DMS53 treated with DMSO at 0.1 percent for 48 hours (cell line): ENCODE results near the gene ST8SIA5.

Experiments
- DNase-seq: peaks from one replicate; lab custom pipeline; 2025; ENCODE audit not compliant: unreplicated experiment; lab: John Stamatoyannopoulos, UW

The ST8SIA5 gene

DNA sequence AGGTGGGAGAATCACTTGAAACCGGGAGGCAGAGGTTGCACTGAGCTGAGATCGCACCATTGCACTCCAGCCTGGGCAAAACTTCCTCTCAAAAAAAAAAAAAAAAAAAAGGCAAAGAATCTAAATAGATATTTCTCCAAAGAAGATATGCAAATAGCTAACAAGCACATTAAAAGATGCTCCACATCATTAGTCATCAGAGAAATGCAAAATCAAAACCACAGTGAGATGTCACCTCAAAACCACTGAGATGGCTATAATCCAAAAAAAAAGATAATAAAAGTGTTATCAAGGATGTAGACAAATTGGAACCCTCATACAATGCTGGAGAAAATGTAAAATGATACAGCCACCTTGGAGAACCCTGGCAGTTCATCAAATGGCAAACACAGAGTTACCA is 8.4 kb downstream of the ST8SIA5 start:
- DNase-seq = no peak

DNA sequence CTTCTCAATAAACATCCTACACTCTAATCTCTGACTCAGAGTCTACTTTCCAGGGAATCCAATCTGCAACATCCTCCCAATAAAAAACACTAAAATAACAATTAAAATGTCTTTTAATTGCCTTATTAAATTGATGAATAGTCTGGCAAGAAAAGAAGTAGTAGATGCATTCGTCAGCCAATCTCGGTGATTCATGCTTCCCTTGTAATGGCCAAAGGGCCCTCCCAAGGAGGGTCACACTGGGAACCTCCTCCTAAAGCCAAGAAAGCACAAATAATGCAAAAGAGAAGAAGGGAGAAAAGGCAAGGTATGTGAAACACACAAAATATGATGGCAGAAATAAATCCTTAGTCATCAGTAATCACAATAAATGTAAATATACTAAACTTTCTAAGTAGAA is 16.8 kb downstream of the ST8SIA5 start:
- no peak for DNase-seq

DNA sequence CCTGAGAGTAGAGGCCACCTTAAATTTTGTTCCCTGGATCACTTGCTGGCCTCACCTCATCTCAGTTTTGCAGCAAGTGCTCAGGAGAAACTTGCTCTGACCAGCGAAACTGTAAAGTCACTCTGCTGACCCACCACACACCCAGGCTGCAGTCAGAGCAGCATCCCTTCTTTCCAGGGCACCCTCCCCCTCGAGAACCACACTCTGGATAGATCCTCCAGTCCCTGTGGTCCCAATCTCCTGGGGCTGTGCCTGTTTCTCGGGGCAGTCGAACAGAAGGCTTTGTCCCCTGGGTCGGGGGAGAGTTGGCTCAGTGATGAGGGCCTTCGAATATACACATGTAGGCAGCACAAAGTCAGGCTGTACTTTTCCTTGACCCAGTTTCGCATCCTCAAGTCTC is 18.4 kb downstream of the ST8SIA5 start:
- DNase-seq = no peak

DNA sequence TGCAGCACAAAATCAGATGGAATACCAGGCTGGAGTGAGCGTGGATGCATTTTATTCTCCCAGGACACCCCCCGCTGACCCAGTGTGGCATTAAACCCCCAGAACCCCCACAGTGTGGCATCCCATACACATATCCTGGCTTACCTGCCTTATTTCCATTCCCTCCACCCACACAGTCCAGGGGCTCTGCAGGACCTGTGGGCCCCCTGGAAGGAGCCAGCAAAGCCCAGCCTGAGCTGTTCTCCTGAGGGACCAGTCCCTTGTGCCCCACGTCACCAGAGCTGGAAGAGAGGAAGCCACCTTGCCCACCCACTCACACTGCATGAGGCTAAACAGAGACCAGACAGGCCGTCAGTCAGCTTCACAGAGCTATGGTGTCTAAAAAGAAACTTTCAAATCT is 20.1 kb downstream of the ST8SIA5 start:
- no peak for DNase-seq

DNA sequence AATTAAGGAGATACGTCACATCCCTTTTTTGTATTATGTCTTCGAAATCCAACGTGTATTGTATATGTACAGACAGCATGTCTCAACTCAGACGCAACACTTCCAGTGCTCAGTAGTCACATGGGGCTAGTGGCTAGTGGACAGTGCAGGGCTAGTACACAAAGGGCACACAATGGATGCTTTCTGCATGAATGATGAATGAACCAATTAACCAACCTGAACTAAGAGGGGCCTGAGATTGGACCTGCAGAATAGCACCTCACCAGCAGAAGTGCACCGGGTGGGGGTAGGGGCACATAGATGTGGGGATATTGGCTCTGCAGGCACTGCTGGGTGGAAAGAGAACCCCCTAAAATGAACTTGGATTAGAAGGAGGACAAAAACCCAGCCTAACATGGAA is 20.7 kb downstream of the ST8SIA5 start:
- no peak for DNase-seq

DNA sequence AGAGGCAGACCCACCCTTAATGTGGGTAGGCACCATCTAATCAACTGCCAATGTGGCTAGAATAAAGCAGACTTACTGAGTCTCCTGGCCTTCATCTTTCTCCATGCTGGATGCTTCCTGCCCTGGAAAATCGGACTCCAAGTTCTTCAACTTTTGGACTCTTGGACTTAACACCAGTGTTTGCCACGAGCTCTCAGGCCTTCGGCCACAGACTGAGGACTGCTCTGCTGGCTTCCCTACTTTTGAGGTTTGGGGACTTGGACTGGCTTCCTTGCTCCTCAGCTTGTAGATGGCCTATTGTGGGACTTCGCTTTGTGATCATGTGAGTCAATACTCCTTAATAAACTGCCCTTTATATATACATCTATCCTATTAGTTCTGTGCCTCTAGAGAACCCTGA is 21.9 kb downstream of the ST8SIA5 start:
- no peak for DNase-seq

DNA sequence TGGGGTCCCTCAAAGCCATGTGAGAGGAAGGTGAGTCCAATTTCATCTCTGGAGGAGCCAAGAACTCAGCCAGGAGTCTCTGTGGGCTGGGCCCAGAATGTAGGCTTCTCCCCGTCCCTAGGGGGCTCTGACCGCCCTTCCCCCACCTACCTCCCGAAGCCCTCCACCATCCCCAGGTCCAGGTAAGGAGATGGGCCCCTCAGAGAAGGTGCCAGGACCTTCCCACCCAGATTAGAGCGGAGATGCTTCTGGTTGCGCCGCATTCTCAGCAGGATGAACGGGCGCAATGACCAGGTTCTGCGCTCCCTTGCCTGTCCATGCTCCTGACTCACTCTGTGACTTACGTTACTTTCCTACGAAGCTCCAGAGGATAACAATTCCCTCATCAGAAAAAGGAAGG is 23.0 kb downstream of the ST8SIA5 start:
- no peak for DNase-seq

DNA sequence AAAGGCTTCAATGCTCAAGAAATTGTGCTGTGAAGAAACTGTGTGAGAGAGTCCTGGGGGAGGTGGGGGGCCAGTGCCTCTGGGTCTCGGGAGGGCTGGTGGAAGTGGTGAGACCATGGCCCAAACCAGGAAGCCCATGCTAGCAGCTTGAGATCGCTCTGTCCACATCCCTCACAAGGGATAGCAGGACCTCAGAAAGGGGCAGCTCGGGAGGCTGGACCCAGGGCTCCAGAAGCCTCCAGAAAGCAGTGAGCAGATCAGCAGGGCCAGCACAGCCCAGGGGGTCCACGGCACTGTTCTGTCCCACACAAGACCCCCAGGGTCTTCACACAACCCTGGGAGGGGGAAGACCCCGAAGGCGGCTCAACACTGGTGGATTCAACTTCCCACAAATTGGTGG is 24.1 kb downstream of the ST8SIA5 start:
- no peak for DNase-seq

DNA sequence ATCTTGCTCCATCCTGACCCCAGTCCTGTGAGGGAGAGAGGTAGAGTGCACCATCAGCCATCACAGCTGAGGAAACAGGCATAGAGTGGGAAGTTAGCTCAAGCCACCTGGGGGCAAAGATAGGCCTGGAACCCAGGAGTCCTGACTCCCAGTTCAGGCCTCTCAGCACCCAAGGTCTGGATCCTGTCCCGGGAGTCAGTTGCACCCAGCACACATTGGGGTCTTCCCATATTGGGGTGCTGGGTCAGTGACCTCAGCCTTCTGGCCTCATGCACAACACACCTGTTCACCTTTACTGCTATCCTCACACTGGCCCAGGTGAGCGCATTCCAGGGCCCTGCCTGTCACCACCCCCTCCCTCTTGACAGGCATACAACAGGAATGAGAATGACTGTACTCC is 24.7 kb downstream of the ST8SIA5 start:
- no peak for DNase-seq

DNA sequence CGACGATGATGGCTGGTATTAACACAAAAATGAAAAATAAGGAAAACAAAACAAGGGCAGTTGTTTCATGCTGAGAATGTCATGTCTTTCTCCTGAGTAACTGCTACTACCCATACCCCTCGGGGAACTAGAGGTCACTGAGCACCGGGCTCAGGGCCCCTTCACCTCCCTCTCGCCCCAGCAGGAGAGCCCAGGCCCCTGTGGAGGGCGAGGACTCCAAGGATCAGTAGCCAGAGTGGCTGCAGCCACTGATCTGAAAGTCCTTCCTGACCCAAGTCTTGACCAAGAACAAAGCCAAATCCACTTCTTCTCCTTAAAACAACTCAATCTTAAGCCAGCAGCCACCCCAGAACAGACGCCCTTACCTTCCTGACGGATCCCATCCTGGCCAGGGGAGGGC is 25.5 kb downstream of the ST8SIA5 start:
- DNase-seq = no peak

DNA sequence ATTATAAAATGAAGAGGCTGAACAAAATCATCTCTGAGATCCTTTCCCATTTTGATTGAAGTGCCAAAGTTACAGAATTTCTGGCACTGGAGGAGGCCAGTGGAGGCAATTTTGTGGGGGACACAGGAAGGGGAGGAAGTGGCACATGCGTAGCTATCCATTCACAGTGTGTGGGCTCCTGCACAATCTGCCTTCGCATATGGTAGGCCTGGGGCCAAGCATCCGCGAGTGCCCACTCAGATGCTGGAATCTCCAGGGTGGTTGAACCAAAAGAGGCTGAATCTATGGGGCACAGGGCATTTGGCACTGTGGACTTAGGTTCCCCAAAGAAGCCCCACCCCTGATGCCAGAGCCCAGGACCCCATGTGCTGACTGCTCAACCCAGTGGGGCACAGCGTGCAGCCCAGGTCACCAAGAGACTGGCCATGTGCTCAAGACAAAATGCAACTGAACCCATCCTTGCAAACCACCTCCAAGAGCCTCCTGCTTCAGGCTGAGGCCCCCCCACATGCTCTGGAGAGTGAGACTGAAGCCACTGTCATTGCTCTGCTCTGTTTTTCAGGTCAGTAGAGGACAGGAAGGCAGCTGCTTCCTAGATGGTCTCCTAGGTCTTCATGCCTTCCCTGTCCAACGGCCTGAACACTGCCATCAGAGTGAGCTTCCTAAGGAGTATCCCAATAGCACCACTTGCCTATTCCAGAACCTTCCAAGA is 28.5 kb downstream of the ST8SIA5 start:
- no peak for DNase-seq

DNA sequence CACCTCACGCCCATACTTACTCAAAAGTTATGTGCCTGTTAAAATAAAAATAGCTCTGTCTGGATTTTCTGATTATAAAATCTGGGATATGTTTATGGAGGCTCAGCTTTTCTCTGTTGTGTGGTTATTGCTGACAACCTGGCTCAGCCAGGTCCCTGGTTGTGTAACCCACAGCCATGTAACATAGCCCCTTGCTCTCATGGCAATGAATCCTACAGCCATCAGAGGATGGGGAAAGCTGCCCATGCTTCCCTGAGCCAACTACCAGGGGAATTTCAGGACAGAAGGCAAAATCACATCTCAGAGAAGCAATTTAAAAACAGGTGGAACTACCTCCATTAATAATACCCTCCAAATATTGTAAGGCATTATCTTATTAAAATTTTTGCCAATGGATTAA is 29.7 kb downstream of the ST8SIA5 start:
- no peak for DNase-seq

DNA sequence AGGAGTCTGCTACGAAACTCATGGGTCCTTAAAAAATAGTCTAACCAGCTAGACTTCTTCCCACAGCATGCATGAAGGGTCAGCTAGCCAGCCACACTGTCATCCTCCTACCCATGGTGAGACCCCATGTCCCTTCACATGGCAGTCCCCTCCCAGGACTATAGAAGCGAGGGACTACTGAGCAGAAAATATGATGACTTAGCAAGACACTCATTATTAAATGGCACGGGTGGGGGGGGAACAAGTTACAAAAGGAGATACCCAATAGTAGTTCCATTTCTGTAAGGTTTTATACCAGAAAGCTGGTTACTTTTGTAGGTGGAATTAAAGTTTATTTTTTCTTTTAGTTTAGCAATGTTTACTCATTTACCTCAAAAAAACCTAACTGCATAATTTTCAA is 31.5 kb downstream of the ST8SIA5 start:
- no peak for DNase-seq

DNA sequence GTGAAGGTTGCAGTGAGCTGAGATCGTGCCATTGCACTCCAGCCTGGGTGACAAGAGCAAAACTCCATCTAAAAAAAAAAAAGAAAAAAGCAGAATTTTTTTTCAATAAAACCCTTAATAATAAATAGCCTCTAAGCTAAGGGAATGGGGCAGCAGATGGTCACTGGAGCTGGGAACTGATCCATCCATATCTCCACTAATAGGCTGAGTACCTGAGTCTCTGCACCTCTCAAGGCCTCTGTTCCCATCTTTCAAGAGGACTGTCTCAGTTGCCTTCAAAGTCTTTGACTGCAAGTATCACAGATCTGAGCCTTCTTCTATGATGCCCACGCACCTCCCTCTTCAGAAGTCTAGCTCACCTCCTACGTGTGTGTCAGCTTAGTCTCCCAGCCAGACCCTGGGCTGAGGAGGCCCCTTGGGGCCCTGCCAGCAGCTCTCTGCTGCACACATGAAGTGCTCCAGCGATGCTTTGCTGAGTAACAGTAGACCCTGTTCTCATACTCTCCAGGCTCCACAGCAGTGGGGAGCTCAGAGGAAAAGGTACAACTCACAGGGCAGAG is 32.9 kb downstream of the ST8SIA5 start:
- DNase-seq = no peak

DNA sequence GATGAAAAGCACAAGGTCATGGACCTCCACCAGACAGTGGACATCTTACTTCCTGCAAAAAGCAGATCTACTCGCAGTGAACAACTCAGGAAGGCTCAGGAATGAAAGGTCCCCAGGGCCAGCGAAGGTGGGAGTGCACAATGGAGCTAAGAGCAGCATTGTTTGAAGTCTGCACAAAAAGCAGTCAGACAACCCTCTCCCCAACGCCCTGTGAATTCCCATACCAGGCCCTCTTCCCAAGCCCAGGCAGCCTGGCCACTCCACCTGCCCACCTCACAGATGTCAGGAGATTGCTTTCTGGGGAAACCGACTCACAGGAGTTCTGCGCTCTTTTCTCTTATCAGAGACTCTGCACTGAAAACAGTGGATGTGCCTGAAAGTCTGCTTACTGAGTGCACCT is 34.8 kb downstream of the ST8SIA5 start:
- DNase-seq = no peak

DNA sequence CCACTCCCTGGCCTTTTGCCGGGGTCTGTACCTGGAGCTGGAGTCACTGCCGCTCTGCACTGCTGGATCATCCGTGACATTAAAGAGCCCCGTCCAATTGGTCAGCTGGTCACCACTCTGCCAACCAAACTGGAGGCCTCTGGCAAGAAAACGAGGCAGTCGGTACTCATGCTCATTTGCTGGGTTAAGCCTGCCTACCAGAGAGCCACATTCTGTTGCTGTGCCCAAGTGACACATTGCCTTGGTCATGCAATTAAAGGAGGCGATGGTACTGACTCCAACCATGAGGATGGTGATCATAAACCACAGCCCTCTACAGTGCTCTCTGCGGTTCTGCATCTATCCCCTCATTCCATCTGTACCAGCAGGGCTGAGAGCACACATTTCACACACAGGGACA is 35.5 kb downstream of the ST8SIA5 start:
- DNase-seq = no peak

DNA sequence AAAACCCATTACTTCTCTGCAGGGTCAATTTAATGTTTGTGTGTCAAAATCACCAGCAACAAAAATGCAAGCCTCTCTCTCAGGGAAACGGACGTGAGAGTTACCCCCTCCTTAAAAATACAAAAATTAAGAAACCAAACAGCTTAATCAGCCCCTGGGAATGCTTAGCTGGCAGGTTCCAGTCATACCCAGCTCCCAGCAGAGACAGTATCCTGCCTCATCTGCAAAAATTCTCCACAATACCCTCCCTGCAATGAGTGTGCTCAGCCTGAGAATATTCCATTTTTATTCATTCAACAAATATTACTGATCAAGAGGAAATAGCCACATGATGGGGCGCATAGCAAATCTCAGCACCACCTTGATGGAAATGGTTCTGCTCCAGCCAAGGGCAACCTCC is 36.3 kb downstream of the ST8SIA5 start:
- no peak for DNase-seq

DNA sequence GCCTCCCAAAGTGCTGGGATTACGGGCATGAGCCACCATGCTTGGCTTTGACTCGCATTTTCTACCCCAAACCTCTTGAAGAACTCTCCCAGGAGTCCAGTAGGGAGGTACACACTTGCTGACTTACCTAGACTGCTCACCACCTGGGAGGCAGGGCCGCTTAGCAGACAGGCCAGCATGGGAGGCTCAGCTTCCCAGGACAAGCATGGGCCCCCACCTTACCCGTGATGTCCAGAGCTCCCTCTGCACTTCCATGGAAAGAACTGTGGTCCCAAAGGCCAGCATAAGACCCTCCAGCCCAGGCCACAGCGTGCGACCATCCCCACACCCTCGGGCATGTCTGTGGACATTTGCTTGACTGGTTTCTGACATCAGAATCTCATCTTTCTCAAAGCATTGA is 36.8 kb downstream of the ST8SIA5 start:
- no peak for DNase-seq

DNA sequence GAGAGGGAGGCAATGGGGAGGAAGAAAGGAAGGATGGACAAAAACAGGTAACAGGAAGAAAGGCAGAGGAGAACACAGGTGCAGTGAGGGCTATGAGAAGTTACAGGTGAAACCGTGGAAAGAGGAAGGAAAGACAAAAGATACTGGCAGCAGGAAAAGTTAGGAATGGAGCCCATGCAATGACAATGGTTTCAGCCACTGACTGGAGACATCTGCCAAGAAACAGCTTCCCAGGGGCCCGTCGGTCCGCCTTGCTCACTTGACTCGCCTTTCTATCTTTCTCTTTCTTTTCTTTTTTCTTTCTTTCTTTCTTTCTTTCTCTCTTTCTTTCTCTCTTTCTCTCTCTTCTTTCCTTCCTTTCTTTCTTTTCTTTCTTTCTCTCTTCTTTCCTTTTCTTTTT is 37.5 kb downstream of the ST8SIA5 start:
- DNase-seq = no peak

DNA sequence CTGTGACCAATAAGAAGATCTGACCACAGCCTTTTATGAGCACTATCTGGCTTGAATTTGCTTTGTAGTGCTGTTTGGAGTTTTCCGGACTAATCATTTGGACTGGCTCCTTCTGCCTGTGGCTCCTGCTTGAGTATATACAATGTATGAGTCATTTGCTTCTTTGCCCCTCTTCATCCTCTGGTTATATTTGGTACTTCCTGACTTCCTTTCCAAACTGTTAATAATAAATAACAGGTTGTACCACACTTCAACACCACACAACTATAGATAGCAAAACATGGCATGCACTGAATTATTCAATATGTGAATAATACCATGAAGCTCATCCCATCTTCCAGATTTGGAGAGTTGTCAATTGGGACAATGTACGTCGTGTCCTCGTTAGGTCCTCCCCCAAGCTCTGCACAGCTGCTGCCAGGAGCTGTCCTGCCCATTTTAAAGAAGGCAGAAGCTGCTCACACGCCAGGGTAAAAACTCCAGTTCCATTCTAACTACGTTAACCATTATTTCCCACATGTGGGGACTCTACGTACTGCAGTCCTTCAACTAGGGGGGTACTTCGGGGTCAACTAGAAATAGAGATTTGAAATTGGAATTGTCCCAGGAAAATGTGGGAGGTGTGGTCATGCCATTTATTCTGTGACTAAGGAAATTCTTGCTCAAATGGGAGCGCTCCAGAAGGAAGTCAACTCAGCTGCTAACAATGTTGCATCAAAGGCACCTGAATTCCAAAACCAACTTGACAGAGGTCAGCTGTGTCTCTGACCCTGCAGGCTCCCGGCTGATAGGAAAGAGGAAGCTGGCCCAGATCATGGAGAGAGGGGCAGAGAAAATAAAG is 38.1 kb downstream of the ST8SIA5 start:
- no peak for DNase-seq

DNA sequence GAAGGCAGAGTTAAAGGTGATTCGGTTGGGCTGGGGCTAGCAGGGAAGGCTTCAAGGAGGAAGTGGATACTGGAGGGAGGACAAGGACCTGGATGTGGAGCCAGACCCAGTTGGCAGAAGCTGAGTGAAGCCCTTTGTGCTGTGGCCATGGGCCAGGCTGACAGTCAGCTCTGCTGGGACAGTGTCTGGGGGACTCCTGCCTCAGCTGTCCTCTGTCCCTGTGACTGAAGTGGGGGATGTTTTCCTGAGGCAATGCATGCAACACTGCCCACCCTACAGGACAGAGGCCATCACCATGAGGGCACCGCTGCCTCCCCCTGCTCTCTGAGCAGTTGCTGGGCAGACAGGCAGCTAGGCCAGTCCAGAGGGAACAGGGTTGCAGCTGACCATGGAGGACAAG is 40.0 kb downstream of the ST8SIA5 start:
- DNase-seq = no peak

DNA sequence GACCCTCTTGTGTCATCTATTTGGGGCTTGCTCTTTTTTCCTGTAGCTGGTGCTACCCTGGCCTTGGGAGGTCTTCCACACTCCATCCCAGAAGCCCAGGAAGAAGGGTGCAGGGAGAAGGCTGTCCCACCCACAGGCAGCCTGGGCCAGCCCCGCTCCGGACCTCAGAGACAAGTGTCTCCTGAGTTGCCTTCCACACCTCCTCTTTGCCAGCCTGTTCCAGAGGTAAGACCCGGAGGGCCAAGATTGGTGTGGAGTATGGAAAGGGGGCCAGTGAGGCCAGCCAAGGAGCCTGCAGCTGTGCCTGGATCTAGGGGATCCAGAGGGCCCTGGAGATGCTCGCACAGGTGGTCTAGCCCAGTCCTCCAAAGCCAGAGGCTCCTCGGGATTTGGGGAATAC is 40.5 kb downstream of the ST8SIA5 start:
- no peak for DNase-seq
